NOMO-1 (cell line): ENCODE measurements around the gene RPL29.
A peak's percentile ranks its signal among the peaks of the same experiment; 100 is the strongest.

Source experiments
- DNase-seq, 2 experiments: peaks; one replicate each; lab custom pipeline; 2025; ENCODE audit not compliant: unreplicated experiment in 2 of 2; lab: John Stamatoyannopoulos, UW

The RPL29 gene

GRCh38 chr3:51983578-51984268 is 12.0 kb downstream of the RPL29 start:
- peak in 1 of 2 experiments; percentile 45 for DNase-seq

GRCh38 chr3:51982838-51983577 is 12.7 kb downstream of the RPL29 start, which contains the start of gene ACY1:
TSS of gene ACY1 (plus strand) at chr3:51983535. CDS start at chr3:51984065, 530 bp downstream.
- peak; percentile 80 to 86 for DNase-seq

- peak; percentile 28 to 46 for DNase-seq
Observed at GRCh38 chr3:51982352-51982837, 13.3 kb downstream of the RPL29 start.

- DNase-seq = no peak
Observed at GRCh38 chr3:51980253-51980652, 15.4 kb downstream of the RPL29 start.

GRCh38 chr3:51978143-51978502 is 17.6 kb downstream of the RPL29 start:
- no peak for DNase-seq

- no peak for DNase-seq
Observed at GRCh38 chr3:51977446-51978142, 18.1 kb downstream of the RPL29 start.

- DNase-seq = peak in 1 of 2 experiments; percentile 13
Observed at GRCh38 chr3:51975852-51976549, 19.7 kb downstream of the RPL29 start.

- DNase-seq = peak; percentile 43 to 75
Observed at GRCh38 chr3:51974963-51975851, 20.5 kb downstream of the RPL29 start, which contains the start of gene ABHD14A. TSS of gene ABHD14A (plus strand) at chr3:51975064. CDS start at chr3:51975136, 72 bp downstream.

GRCh38 chr3:51974277-51974962 is 21.3 kb downstream of the RPL29 start:
- DNase-seq = no peak

GRCh38 chr3:51971350-51971749 is 24.3 kb downstream of the RPL29 start:
- no peak for DNase-seq

- no peak for DNase-seq
Observed at GRCh38 chr3:51970606-51971300, 24.9 kb downstream of the RPL29 start.

- no peak for DNase-seq
Observed at GRCh38 chr3:51969841-51970240, 25.9 kb downstream of the RPL29 start.

GRCh38 chr3:51968883-51969678 is 26.6 kb downstream of the RPL29 start:
- DNase-seq = no peak

GRCh38 chr3:51968170-51968775 is 27.4 kb downstream of the RPL29 start:
- no peak for DNase-seq

GRCh38 chr3:51967384-51968169 is 28.1 kb downstream of the RPL29 start, which contains the start of gene PCBP4:
TSS of gene PCBP4 (minus strand) at chr3:51967454. CDS start at chr3:51961240, 6,214 bp downstream.
- peak in 1 of 2 experiments; percentile 20 for DNase-seq

GRCh38 chr3:51966922-51967383 is 28.7 kb downstream of the RPL29 start:
- DNase-seq = no peak
